Mucosa of rectum (tissue), 2 donors: ENCODE measurements around the gene UQCRHL.

Experiments
- H3K27ac ChIP-seq, 2 donors: one replicate each; pipeline ENCODE4 v1.7.0; 2013; ENCODE audit warnings: inconsistent platforms in 2 of 2, low read depth in 2 of 2, low read length in 2 of 2
- H3K27me3 ChIP-seq, 2 donors: one replicate each; pipeline ENCODE4 v1.7.0; 2013; ENCODE audit warnings: low read length in 2 of 2; ENCODE audit not compliant: control insufficient read depth in 2 of 2, insufficient read depth in 2 of 2
- H3K36me3 ChIP-seq, 2 donors: one replicate each; pipeline ENCODE4 v1.7.0; 2013; ENCODE audit warnings: low read length in 2 of 2; ENCODE audit not compliant: control insufficient read depth in 2 of 2, insufficient read depth in 2 of 2
- H3K4me1 ChIP-seq, 2 donors: one replicate each; pipeline ENCODE4 v1.7.0; 2013; ENCODE audit warnings: low read length in 2 of 2, mild to moderate bottlenecking in 1 of 2; ENCODE audit not compliant: control insufficient read depth in 2 of 2, insufficient read depth in 2 of 2
- H3K4me3 ChIP-seq, 2 donors: one replicate each; pipeline ENCODE4 v1.7.0; 2013; ENCODE audit warnings: low read length in 2 of 2
- H3K9ac ChIP-seq, 2 donors: one replicate each; pipeline ENCODE4 v1.7.0; 2013; ENCODE audit warnings: low read length in 2 of 2, low read depth in 1 of 2, mild to moderate bottlenecking in 1 of 2
- H3K9me3 ChIP-seq, 2 donors: one replicate each; pipeline ENCODE4 v1.7.0; 2013; ENCODE audit warnings: low read length in 2 of 2; ENCODE audit not compliant: control insufficient read depth in 2 of 2
- donor health status: healthy.
- donor health status: Normal muscosa, but diverticular disease.

UQCRHL gene

DNA sequence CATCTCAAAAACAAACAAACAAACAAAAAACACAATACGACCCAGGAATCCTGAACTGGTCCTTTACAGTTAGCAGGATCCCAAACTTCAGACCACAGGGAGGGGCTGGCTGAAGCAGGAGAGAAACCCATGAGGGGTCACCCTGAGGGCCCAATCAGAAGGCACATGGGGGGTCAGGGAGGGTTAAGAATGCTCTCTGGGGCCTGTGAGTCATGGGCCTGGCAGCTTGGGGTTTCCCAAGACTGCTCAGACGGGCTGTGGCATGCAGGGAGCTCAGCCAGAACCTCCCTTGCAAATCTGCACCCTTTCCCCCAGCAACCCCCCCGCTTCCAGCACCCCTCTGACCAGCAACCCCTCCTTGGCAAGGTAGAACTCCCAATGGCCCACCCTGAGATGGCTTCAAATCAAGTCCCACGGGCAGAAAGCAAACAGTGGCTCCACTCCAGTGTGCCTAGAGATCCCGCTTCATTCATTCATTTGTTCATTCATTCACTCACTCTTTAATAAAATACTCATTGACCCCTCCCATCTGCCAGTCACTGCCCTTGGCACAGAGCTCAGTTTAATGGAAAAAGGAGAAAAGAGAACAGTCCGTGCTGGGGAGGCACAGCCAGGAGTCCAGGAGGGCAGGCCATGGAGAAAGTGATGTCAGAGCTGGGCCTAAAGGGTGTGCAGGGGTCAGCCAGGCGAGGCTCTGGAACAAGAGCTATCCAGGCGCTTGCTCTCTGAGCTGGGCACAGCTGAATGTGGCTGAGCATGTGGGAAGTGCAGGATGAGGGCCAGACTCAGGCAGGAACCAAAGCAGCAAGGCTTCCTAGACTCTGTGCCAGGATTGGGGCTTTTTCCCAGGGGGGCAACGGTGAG is 8.2 kb downstream of the UQCRHL start:
- H3K4me1 ChIP-seq: peaks cover 36 to 56% of the 10 kb centered on the region in 2 donors
- H3K36me3 ChIP-seq: no peaks in the 10 kb centered on the region
- H3K27me3 ChIP-seq: no peaks in the 10 kb centered on the region
- no peaks in the 10 kb centered on the region for H3K9me3 ChIP-seq
- peak overlapping the region; percentile 28 to 61 for H3K4me3 ChIP-seq
- peak overlapping the region; percentile 81 to 82 for H3K27ac ChIP-seq
- H3K9ac ChIP-seq: peak overlapping the region; percentile 49 to 52

- Histone ChIP-seq H3K9me3 (no peaks in the 10 kb centered on the region), H3K4me1 (peaks cover 43 to 65% of the 10 kb centered on the region in 2 donors), H3K27me3 (no peaks in the 10 kb centered on the region), H3K36me3 (no peaks in the 10 kb centered on the region), H3K4me3 (no peak overlapping the region), H3K9ac (no peak overlapping the region), H3K27ac (peak overlapping the region; percentile 24 to 45)
Observed at GRCh38 chr1:15797614-15798390, 9.6 kb downstream of the UQCRHL start.

GRCh38 chr1:15796086-15796462 is 11.4 kb downstream of the UQCRHL start:
- Histone ChIP-seq H3K4me3 (no peak overlapping the region), H3K4me1 (peaks cover 42 to 70% of the 10 kb centered on the region in 2 donors), H3K36me3 (no peaks in the 10 kb centered on the region), H3K27ac (peak overlapping the region; percentile 69 to 72), H3K9me3 (no peaks in the 10 kb centered on the region), H3K27me3 (no peaks in the 10 kb centered on the region), H3K9ac (peak overlapping the region in 1 of 2 donors; percentile 19)

- Histone ChIP-seq H3K36me3 (peaks cover 11 to 16% of the 10 kb centered on the region in 2 donors), H3K4me1 (peaks cover 2 to 11% of the 10 kb centered on the region in 2 donors), H3K27me3 (no peaks in the 10 kb centered on the region), H3K9ac (no peak overlapping the region), H3K4me3 (no peak overlapping the region), H3K27ac (peak overlapping the region in 1 of 2 donors; percentile 9), H3K9me3 (no peaks in the 10 kb centered on the region)
Observed at GRCh38 chr1:15788624-15789301, 18.7 kb downstream of the UQCRHL start.

- Histone ChIP-seq H3K9ac (no peak overlapping the region), H3K4me3 (no peak overlapping the region), H3K27me3 (no peaks in the 10 kb centered on the region), H3K36me3 (peaks cover 14 to 21% of the 10 kb centered on the region in 2 donors), H3K9me3 (no peaks in the 10 kb centered on the region), H3K27ac (no peak overlapping the region), H3K4me1 (no peaks in the 10 kb centered on the region)
Observed at GRCh38 chr1:15786581-15786980, 20.9 kb downstream of the UQCRHL start.

DNA sequence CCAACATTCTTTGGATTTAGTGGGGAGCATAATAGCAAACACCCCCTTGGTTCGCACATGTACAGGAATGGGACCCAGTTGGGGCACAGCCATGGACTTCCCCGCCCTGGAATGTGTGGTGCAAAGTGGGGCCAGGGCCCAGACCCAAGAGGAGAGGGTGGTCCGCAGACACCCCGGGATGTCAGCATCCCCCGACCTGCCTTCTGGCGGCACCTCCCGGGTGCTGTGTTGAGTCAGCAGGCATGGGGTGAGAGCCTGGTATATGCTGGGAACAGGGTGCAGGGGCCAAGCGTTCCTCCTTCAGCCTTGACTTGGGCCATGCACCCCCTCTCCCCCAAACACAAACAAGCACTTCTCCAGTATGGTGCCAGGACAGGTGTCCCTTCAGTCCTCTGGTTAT is 21.8 kb downstream of the UQCRHL start:
- Histone ChIP-seq H3K36me3 (peaks cover 14 to 21% of the 10 kb centered on the region in 2 donors), H3K27me3 (no peaks in the 10 kb centered on the region), H3K9me3 (no peaks in the 10 kb centered on the region), H3K27ac (no peak overlapping the region), H3K9ac (no peak overlapping the region), H3K4me3 (no peak overlapping the region), H3K4me1 (peaks cover 0 to 8% of the 10 kb centered on the region in 2 donors)

- Histone ChIP-seq H3K27ac (no peak overlapping the region), H3K27me3 (no peaks in the 10 kb centered on the region), H3K9ac (no peak overlapping the region), H3K4me3 (no peak overlapping the region), H3K4me1 (peaks cover 9 to 30% of the 10 kb centered on the region in 2 donors), H3K9me3 (no peaks in the 10 kb centered on the region), H3K36me3 (peaks cover 39 to 41% of the 10 kb centered on the region in 2 donors)
Observed at GRCh38 chr1:15777909-15778707, 29.3 kb downstream of the UQCRHL start.

DNA sequence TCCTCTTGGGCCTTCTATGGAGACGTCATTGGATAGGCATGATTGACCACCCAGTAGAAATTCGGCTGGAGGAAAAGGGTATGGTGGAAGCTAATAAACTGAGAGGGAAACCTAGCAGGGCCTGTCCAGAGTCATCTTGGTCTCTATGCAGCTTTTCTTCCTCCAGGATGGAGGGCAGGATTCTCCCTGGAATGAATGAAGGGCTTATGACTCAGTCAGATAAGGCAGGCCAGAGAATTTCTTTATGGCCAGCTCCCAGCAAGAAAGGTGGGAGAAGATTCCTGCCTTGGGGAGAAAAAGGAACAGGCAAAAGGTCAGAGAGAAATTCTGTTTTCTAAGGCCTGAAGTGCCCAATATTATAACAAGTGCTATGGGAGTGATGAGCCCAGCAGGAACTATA is 31.7 kb downstream of the UQCRHL start:
- Histone ChIP-seq H3K27ac (peak overlapping the region in 1 of 2 donors; percentile 32), H3K36me3 (peaks cover 53% of the 10 kb centered on the region in 2 donors)

GRCh38 chr1:15771836-15772515 is 35.5 kb downstream of the UQCRHL start:
- Histone ChIP-seq H3K36me3 (peaks cover 62 to 63% of the 10 kb centered on the region in 2 donors), H3K27me3 (no peaks in the 10 kb centered on the region), H3K27ac (no peak overlapping the region), H3K4me1 (peaks cover 0 to 6% of the 10 kb centered on the region in 2 donors), H3K9me3 (no peaks in the 10 kb centered on the region), H3K4me3 (no peak overlapping the region), H3K9ac (no peak overlapping the region)

More for the DNA sequence above, 31.7 kb downstream of the UQCRHL start:
- peaks cover 9 to 22% of the 10 kb centered on the region in 2 donors for H3K4me1 ChIP-seq
- no peak overlapping the region for H3K4me3 ChIP-seq
- no peaks in the 10 kb centered on the region for H3K9me3 ChIP-seq
- no peaks in the 10 kb centered on the region for H3K27me3 ChIP-seq
- no peak overlapping the region for H3K9ac ChIP-seq
